GM12864 (cell line): ENCODE results near the gene MTRF1L.
"Not testable (repeated sequence)": the region's sequence is repeated elsewhere in the genome, so short reads cannot be mapped to it uniquely, and the experiment has no call there.

Experiments used
- DNase-seq: peaks from one replicate; pipeline ENCODE4 v3.0.0-alpha.2; 2011; ENCODE audit warnings: low read depth
- H3K4me3 ChIP-seq: 2 replicates; pipeline ENCODE4 v1.5.1; 2011; ENCODE audit warnings: mild to moderate bottlenecking, low read depth, low read length, control low read depth
- CTCF ChIP-seq: IDR thresholded peaks from 2 replicates; pipeline ENCODE4 v1.5.1; 2011; ENCODE audit warnings: low read depth, mild to moderate bottlenecking, moderate library complexity, low read length, control low read depth, inconsistent platforms; ENCODE audit errors: missing control alignments

Gene MTRF1L

GRCh38 chr6:152986978-152987377 is 15.5 kb downstream of the MTRF1L start:
- TF ChIP-seq CTCF, result no peak
- no peak for DNase-seq
- H3K4me3 ChIP-seq, result no peak overlapping the region

- H3K4me3 ChIP-seq, result peak overlapping the region; percentile 71
- not testable (repeated sequence) for DNase-seq
Measured at GRCh38 chr6:152985300-152985699, 17.2 kb downstream of the MTRF1L start.

GRCh38 chr6:152984513-152984872 is 18.0 kb downstream of the MTRF1L start:
- DNase-seq, result peak; percentile 43
- no peak for TF ChIP-seq CTCF
- peak overlapping the region; percentile 71 for H3K4me3 ChIP-seq

- H3K4me3 ChIP-seq, result peak overlapping the region; percentile 71
- no peak for TF ChIP-seq CTCF
- DNase-seq, result peak; percentile 36
Measured at GRCh38 chr6:152983637-152984512, 18.6 kb downstream of the MTRF1L start.

- H3K4me3 ChIP-seq, result peak within 1 kb of the TSS; percentile 93
- TF ChIP-seq CTCF, result no peak
Measured at GRCh38 chr6:152982904-152983636, 19.4 kb downstream of the MTRF1L start, which contains the start of gene FBXO5. FBXO5 (minus strand) TSS chr6:152983041; CDS start chr6:152982959, 82 bp downstream.

GRCh38 chr6:152981989-152982903 is 20.3 kb downstream of the MTRF1L start:
- no peak for DNase-seq
- TF ChIP-seq CTCF, result no peak
- peak overlapping the region; percentile 93 for H3K4me3 ChIP-seq

More at GRCh38 chr6:152982904-152983636, 19.4 kb downstream of the MTRF1L start, which contains the start of gene FBXO5:
- peak; percentile 92 for DNase-seq
